Activated CD8-positive, alpha-beta memory T cell treated with anti-CD3 and anti-CD28 coated beads for 1 hour (primary cell): Measurements from ENCODE around the gene NDUFA7.
"Not testable (repeated sequence)": the region's sequence is repeated elsewhere in the genome, so short reads cannot be mapped to it uniquely, and the experiment has no call there.

Source experiments
- DNase-seq, 2 donors: peaks; one replicate each; pipeline ENCODE4 v3.0.0-alpha.2; 2020; ENCODE audit warnings: low read depth in 1 of 2; ENCODE audit errors: extremely low read depth in 1 of 2

The NDUFA7 gene

DNA sequence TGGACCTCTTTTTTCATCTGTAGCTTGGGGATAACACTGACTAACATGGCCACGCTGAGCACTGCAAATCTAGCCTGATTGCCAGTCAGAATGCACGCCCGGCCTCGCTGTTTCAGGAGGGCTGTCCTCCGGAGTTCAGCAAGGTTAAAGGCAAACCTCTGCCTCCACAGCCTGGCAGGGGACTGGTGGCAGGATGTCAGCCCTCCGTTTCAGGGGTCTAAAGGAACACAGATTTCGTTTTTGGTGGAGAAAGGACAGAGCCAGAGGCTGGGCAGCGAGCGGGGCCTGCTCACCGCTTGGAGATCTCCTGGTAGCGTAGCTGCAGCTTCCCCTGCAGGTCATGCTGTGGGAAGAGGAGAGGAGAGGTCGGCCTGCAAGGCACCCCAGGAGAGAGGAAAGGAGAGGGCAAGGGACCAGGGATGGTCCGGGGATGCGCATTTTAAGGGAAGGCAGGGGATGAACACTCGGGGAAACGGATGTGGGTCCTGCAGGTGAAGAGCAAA, 560 bp downstream of the NDUFA7 start:
- DNase-seq = no peak

DNA sequence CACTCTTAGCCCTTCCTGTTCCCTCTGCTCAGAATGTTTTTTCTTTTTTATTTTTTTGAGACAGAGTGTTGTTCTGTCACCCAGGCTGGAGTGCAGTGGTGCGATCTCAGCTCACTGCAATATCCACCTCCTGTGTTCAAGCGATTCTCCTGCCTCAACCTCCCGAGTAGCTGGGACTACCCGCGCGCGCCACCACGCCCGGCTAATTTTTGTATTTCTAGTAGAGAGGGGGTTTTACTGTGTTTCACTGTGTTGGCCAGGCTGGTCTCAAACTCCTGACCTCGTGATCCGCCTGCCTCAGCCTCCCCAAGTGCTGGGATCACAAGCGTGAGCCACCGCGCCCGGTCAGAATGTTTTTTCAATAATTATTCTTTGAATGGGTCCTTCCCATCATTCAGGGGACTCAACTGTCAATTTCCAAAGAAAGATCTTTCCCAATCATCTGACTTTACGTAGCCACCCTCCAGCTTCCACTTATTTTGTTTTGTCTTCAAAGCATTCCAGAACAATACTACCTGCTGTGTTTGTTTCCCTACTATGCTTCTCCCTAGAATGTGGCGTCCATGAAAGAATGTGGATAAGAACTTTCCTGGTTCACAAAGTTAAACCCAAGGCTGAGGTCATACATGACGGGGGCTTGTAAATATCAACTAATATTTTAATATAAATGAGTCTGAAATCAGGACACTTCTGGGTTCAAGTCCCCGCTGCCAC, 1.2 kb downstream of the NDUFA7 start:
- no peak for DNase-seq

DNA sequence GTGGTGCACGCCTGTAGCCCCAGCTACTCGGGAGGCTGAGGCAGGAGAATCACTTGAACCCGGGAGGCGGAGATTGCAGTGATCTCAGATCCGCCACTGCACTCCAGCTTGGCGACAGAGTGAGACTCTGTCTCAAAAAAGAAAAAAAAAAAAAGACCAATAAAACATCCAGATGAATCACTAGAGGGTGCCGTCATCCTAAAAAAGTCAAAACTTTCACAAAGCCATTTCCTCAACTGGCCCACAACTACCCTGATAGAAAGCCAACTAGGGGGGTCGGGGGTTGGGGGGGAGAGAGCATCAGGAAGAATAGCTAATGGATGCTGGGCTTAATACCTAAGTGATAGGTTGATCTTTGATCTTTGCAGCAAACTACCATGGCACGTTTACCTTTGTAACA, 2.3 kb downstream of the NDUFA7 start:
- DNase-seq = not testable (repeated sequence)

DNA sequence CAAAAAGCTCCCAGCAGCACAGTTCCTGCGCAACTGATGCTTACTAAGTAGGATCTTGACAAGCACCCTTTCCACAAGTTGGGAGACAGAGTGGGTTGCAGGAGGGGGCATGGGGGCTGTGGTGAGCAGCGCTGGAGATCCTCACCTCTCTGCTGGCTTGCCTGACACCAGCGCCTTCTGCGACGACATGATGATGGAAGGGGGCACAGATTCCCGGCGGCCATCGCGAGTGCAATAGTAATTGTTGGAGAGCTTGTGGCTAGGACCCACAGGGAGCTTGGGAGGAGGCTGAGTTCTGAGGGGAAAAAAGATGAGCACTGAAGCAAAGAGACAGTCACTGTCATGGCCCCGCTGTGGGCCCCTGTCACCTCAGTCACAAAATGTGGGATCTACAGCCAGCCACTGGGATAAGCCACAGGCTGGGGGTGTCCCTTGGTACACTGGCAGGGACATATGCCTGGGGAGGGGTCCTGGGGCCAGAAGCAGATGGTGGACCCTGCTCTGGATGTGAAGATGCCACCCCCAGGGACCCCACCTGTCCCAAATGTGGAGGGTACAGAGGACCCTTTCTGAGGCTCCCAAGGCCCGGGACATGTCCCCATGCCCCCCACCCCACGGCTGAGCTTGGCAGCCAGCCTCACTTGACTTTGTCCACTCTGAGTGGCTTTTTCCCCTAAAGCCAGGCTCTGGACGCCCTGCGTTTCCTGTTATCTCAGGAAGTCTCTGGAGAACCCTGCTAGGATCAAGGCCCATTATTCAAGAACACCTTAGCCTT, 4.6 kb downstream of the NDUFA7 start:
- DNase-seq = no peak

DNA sequence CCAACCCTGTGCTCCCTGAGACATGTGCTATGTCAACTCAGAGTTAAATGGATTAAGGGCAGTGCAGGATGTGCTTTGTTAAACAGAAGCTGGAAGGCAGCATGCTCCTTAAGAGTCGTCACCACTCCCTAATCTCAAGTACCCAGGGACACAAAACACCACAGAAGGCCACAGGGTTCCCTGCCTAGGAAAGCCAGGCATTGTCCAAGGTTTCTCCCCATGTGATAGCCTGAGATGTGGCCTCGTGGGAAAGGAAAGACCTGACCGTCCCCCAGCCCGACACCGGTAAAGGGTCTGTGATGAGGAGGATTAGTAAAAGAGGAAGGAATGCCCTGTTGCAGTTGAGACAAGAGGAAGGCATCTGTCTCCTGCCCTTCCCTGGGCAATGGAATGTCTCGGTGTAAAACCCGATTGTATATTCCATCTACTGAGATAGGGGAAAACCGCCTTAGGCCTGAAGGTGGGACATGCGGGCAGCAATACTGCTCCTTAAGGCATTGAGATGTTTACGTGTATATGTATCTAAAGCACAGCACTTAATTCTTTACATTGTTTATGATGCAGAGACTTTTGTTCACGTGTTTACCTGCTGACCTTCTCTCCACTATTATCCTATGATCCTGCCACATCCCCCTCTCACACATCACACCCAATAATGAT, 6.1 kb downstream of the NDUFA7 start:
- not testable (repeated sequence) for DNase-seq

DNA sequence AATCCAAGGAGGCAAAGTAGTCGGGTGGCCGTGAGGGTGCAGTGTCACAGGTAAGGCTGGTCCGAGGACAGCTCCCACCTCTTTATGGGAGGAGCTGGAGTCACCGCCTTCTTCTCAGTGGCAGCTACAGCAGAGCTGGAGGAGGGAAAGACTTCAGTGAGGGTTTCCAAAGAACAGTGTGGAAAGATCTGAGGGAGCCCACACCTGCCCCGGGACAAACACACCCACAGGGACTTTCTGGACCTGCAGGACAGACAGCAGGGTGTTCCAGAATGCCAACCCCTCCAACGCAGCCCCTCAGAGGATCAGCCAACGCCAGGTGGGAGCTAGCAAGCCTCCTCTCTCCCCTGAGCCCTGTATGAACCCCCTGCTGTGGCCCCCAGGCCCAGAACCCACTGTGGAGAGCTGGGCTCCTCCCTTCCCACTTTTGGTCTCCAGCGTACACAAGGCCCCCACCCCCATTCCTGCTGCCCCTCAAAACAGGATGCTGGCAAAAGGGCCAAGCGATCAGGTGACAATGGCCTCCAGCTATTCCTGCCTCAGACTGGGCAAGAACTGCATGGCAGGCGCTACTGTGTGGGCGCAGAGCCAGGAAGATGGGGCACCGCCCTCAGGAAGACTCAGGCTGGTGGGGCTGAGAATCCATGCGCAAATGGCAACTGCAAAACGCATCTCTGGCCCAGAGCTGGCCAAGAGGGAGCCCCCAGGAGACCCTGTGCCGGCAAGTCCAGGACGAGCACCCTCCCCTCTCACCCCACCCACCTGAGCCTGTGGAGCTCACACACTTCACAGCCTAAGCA, 9.5 kb downstream of the NDUFA7 start:
- DNase-seq = no peak

DNA sequence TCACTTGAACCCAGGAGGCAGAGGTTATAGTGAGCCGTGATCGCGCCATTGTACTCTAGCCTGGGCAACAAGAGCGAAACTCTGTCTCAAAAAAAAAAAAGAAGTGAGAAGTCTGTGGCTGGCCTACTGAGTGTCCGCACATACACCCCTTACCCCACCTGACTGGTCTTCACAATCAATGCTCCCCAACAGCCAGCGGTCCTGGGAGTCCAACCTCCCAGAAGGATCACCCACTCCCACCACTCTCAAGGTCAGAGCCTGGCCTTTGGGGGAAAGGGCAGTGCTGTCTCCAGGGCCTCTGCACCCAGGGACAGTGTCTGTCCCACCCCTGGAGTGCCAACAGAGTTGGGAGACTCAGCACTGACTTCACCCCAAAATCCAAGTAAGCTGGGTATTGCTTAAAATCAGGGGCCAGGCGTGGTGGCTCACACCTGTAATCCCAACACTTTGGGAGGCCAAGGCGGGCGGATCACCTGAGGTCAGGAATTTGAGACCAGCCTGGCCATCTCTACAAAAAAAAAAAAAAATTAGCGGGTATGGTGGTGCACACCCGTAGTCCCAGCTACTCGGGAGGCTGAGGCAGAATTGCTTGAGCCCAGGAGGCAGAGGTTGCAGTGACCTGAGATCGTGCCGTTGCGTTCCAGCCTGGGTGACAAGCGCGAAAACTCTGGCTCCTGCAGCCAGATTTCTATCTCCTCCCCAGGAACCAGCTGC, 10.7 kb downstream of the NDUFA7 start:
- DNase-seq = no peak

DNA sequence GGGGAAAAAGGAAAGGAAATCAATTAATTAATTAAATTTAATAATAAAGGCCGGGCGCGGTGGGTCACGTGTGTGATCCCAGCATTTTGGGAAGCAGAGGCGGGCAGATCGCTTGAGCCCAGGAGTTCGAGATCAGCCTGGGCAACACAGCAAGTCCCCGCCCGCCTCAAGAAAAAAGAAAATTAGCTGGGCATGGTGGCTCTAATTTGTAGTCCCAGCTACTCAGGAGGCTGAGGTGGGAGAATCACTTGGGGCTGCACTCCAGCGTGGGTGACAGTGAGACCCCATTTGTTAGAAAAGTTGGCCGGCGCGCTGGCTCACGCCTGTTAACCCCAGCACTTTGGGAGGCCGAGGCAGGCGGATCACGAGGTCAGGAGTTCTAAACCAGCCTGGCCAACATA, 12.3 kb downstream of the NDUFA7 start:
- no peak for DNase-seq

DNA sequence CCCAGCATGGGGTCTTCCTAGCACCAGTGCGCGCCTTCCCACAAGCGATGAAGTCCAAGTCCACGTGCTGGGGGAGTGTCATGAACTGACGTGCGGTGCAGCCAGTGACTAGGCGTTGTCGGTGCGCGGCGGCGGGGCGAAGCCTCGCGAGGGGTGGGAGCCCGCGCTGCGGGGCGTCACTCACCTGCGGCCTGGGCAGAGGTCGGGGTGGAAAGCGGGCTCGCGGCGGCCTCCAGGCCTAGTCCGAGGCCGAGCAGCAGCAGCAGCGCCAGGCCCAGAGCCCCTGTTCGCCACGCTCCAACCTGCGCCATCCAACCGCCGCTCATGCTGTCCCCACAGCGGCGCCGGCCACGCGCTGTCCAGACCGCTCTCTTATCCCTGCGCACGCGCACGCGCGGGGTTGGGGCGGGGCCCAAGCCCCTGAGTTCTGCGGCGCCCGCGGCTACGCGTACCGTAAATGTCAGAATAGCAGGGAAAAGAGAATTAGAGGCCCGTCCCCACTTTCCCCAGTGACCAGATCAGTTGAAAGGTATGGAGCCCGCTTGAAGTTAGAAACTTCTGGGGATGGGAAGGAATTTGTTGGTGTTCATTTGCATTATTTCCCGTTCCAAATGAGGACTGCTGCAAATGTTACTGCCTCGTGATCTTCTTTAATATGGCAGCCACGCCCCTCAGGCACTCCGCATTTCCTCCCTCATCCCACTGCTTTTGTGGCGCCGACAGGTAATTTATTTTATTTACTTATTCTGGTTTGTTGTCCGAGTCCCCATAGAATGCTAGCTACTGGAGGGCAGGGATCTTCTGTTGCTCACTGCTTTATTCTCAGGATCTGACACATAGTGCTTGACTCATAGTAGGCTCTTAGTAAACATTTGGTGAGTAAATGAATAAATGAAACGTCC, 13.0 kb downstream of the NDUFA7 start, which contains the start of gene CD320:
CD320 (minus strand) TSS at position 394 of the 902 bp plus-strand sequence; CDS start at position 326, 68 bp downstream.
- DNase-seq = peak; percentile 46 to 81

DNA sequence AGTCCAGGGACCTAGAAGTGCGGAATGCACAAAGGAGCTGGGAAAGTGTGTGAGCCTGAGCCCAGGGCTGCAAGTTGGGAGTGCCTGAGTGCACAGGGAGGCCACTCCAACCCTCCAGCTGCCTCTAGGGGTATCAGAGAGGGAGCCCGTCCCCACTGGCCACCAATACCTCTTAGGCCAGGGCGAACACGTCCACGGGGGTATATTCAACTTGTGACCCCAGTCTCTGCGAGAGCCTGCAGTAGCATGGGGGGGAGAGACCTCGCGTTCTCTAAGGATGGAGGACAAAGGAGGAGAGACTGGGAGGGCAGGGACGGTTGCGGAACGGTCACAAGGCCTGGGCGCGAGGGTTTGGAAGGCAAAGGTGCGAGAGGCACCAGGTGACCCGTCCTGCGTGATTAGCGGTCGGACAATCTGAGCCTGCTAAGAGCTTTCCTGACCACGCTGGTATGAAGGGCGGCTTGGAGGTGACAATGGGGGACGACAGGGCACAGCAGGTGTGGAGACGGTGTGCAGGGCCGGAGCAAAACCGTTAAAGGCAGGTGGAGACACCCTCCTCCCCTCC, 13.7 kb downstream of the NDUFA7 start:
- DNase-seq = no peak

DNA sequence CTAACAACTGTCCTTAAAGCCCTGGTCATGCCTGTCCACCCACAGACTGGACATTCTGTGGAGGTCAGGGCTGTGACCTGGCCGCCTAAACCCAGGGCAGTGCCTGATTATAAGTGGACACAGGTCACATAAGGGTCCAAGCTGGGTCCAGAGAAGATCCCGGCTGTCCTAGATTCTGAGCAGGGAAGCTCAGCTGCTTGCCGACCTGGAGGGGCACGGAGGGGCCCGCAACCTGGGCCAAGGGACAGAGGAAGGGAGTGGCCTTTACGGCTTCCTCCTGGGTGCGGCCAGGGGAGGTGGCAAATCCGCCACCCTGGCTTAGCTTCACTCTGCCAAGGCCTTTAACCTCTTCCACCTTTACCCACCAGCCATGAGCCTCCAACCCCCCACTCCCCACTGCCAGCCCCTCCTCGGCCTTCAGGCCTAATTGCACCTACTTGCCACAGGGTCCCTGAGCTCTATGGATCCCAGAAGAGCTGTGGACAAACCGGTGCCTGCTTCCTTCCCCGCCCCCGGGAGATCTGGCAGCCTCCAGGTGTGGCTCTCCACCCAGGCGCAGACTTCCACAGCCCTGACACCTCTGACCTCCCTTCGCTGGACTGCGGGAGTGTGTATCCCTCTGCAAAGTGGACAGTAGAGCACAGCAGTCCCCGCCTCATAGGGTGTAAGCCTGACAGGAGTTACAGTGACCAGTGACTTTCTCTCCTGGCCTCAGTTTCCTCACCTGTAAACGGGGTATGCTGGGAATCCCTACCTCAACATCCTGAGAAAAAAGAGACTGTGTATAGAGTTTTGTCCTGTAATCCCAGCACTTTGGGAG, 14.7 kb downstream of the NDUFA7 start:
- DNase-seq = no peak

DNA sequence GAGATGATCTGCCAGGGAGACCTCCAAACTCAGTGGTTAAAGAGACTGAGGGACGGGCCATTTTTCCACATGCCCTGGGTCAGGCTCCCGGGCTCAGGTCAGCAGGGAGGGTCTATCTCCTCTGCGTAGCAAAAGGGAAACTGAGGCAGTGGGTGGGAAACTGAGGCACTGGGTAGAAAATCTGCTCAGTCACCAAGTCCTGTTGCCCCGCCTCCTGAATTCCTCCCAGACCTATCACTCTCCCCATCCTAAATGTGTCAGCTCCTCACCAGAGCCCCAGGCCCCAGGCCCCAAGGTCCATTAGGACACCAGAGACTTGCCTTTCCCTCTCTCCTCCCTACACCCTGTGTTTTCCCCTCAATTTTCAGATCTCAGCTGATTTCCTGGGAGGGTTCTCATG, 15.4 kb downstream of the NDUFA7 start:
- no peak for DNase-seq

DNA sequence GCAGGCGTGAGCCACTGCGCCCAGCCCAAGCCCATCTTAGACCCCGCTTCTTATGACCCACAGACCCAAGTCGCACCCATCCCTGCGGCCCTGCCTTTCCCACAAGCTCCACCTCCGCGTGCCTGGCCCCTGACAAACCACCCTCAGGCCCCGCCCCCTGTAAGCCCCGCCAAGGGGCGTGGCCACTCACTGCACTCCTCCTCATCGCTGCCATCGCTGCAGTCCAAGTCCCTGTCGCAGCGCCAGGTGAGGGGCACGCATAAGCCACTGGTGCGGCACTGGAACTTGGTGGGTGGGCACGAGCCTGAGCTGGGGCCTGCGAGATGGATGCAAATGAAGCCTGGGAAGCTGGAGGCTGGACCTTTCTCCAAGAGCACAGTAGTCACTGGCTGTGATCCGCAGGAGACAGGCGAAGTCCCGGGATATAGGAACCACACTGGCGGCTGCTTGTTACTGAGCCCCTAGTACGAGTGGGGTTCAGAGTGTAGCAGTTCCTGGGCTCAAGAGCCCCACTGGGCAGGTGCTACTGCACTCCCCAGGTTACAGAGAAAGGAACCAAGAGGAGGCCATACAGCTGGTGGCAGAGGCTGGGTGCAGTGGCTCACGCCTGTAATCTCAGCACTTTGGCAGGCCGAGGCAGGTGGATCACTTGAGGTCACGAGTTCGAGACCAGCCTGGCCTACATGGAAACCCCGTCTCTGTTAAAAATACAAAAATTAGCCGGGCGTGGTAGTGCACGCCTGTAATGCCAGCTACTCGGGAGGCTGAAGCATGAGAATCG, 16.1 kb downstream of the NDUFA7 start:
- no peak for DNase-seq

DNA sequence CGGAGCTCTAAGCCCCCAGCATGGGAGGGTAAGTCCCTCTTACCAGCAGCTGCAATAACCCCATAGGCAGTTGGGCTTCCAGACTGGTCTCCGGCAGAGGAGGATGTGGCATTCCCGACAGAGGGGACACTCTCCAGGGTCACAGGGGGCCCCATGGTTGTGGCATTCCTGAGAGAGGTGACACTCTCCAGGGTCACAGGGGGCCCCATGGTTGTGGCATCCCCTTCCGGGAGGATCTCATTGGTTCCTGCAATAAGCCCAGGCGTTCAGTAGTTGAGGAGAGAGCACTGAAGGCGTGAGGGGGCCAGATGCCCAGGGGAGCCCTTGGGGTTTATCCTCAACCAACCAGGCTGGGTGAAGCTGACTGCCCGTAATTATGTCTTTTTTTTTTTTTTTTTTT, 18.4 kb downstream of the NDUFA7 start:
- no peak for DNase-seq

DNA sequence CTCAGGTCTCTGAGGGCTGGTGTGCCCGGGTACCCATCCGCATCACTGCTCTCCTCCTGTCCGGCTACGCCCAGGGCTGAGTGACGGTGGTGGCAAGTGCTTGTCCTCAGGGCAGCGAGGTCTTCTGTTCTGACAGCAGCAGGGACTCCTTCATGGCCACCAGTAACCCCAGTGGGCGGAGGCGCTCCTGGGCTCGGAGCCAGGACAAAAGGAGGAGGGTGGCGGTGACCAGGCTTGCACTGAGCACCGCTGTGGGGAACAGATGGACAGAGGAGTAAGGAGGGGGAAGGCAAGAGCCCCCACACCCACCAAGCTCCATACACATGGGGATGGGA, 18.9 kb downstream of the NDUFA7 start:
- DNase-seq = no peak

DNA sequence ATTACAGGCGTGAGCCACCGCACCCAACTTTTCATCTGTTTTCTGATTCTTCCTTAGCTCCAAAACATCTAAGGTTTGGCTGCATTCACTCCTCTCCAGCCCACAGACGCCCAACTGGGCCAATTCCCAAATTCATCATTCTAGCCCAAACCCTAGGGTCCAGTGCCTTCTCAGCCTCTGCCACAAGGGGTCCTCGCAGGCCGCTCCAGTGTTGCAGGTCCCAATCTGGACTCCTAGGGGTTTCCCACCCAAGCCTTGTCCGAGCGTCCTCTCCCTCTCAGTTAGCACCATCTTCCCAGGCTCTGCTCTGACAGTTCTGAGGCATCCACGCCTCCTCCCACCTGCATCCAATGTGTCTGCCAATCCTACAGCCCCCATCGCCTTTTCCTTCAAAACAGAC, 29.8 kb downstream of the NDUFA7 start:
- not testable (repeated sequence) for DNase-seq

DNA sequence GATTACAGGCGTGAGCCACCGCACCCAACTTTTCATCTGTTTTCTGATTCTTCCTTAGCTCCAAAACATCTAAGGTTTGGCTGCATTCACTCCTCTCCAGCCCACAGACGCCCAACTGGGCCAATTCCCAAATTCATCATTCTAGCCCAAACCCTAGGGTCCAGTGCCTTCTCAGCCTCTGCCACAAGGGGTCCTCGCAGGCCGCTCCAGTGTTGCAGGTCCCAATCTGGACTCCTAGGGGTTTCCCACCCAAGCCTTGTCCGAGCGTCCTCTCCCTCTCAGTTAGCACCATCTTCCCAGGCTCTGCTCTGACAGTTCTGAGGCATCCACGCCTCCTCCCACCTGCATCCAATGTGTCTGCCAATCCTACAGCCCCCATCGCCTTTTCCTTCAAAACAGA, 44.7 kb downstream of the NDUFA7 start:
- not testable (repeated sequence) for DNase-seq
